ENCODE measurements around the gene UBXN10.

The UBXN10 gene

GRCh38 chr1:20192871-20193411, 7.0 kb downstream of the UBXN10 start:
- no peak for TF ChIP-seq CTCF (IDR thresholded peaks at IDR 0.05)
- no peak overlapping the region for H3K27ac ChIP-seq
- no peak overlapping the region for H2AFZ ChIP-seq
- no peaks in the 10 kb centered on the region for H3K36me3 ChIP-seq (ENCODE audit: control insufficient read depth, insufficient read depth, low read length)
- no peak overlapping the region for H3K4me2 ChIP-seq (ENCODE audit: low read length)
- H3K4me3 ChIP-seq (ENCODE audit: low read depth, low read length) = no peak overlapping the region
- H3K27me3 ChIP-seq (ENCODE audit: control insufficient read depth, insufficient read depth, low read length) = no peaks in the 10 kb centered on the region
- H3K9ac ChIP-seq = no peak overlapping the region
- H3K79me2 ChIP-seq = no peaks in the 10 kb centered on the region
- H3K9me3 ChIP-seq (ENCODE audit: control insufficient read depth, low read length) = no peaks in the 10 kb centered on the region
- no peaks in the 10 kb centered on the region for H3K4me1 ChIP-seq

DNA sequence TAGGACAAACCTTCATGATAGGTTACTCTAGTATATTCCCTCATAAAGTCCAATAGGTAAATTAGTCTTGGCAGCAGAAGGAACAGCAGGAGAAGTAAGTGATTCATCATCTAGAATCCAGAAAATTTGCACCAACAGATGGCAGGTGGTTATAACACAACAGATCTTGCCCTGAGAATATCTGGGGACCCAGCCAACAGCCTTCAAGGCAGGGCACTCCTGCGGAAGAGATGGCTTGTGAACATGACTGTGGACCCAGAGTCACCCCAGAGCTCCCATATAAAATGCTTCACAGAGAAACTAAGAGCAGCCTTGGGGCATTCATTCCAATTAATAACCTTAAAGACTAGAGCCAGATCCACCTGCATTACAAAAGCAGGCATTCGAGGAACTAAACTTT, 8.3 kb downstream of the UBXN10 start:
- Histone ChIP-seq H3K4me3 (ENCODE audit: low read depth, low read length) (no peak overlapping the region), H3K9me3 (ENCODE audit: control insufficient read depth, low read length) (no peaks in the 10 kb centered on the region), H2AFZ (no peak overlapping the region), H3K36me3 (ENCODE audit: control insufficient read depth, insufficient read depth, low read length) (no peaks in the 10 kb centered on the region), H3K4me1 (no peaks in the 10 kb centered on the region), H3K79me2 (no peaks in the 10 kb centered on the region), H3K9ac (no peak overlapping the region), H3K27ac (no peak overlapping the region), H3K27me3 (ENCODE audit: control insufficient read depth, insufficient read depth, low read length) (no peaks in the 10 kb centered on the region), H3K4me2 (ENCODE audit: low read length) (no peak overlapping the region)
- TF ChIP-seq CTCF (IDR thresholded peaks at IDR 0.05) = no peak

- peak; percentile 66 for TF ChIP-seq CTCF (IDR thresholded peaks at IDR 0.05)
- no peaks in the 10 kb centered on the region for H3K36me3 ChIP-seq (ENCODE audit: control insufficient read depth, insufficient read depth, low read length)
- H3K27me3 ChIP-seq (ENCODE audit: control insufficient read depth, insufficient read depth, low read length) = no peaks in the 10 kb centered on the region
- no peak overlapping the region for H3K27ac ChIP-seq
- no peaks in the 10 kb centered on the region for H3K79me2 ChIP-seq
- H3K9ac ChIP-seq = no peak overlapping the region
- no peak overlapping the region for H3K4me2 ChIP-seq (ENCODE audit: low read length)
- no peaks in the 10 kb centered on the region for H3K9me3 ChIP-seq (ENCODE audit: control insufficient read depth, low read length)
- H3K4me3 ChIP-seq (ENCODE audit: low read depth, low read length) = no peak overlapping the region
- no peak overlapping the region for H2AFZ ChIP-seq
- no peaks in the 10 kb centered on the region for H3K4me1 ChIP-seq
Observed at GRCh38 chr1:20194757-20195461, 9.0 kb downstream of the UBXN10 start.

DNA sequence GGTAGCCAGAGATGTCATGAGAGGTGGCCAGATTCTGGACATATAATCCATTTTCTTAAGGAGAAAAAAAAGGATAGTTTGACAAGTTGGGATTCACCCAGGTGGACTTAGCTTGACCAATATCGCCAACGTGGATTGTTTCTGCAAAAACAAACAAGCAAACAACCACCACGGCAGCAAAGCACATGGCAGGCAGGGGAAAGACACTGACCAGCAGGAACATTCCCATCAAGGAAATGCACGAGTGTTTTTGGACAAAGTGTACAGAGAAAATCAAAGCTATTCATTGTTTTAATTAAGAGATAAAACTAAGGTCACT, 9.5 kb downstream of the UBXN10 start:
- H3K4me3 ChIP-seq (ENCODE audit: low read depth, low read length) = no peak overlapping the region
- TF ChIP-seq CTCF (IDR thresholded peaks at IDR 0.05) = no peak
- H3K9me3 ChIP-seq (ENCODE audit: control insufficient read depth, low read length) = no peaks in the 10 kb centered on the region

GRCh38 chr1:20197329-20197791, 11.5 kb downstream of the UBXN10 start:
- no peak overlapping the region for H3K4me2 ChIP-seq (ENCODE audit: low read length)
- H3K4me1 ChIP-seq = no peaks in the 10 kb centered on the region
- H3K27me3 ChIP-seq (ENCODE audit: control insufficient read depth, insufficient read depth, low read length) = no peaks in the 10 kb centered on the region
- TF ChIP-seq CTCF (IDR thresholded peaks at IDR 0.05) = no peak
- H2AFZ ChIP-seq = no peak overlapping the region
- H3K9me3 ChIP-seq (ENCODE audit: control insufficient read depth, low read length) = no peaks in the 10 kb centered on the region
- no peak overlapping the region for H3K4me3 ChIP-seq (ENCODE audit: low read depth, low read length)
- H3K79me2 ChIP-seq = no peaks in the 10 kb centered on the region
- no peak overlapping the region for H3K27ac ChIP-seq
- H3K9ac ChIP-seq = no peak overlapping the region
- no peaks in the 10 kb centered on the region for H3K36me3 ChIP-seq (ENCODE audit: control insufficient read depth, insufficient read depth, low read length)

More for the DNA sequence above, 9.5 kb downstream of the UBXN10 start:
- Histone ChIP-seq H3K27ac (no peak overlapping the region), H3K9ac (no peak overlapping the region), H2AFZ (no peak overlapping the region), H3K4me2 (ENCODE audit: low read length) (no peak overlapping the region), H3K79me2 (no peaks in the 10 kb centered on the region), H3K27me3 (ENCODE audit: control insufficient read depth, insufficient read depth, low read length) (no peaks in the 10 kb centered on the region), H3K4me1 (no peaks in the 10 kb centered on the region), H3K36me3 (ENCODE audit: control insufficient read depth, insufficient read depth, low read length) (no peaks in the 10 kb centered on the region)
